B cell (primary cell): ENCODE data around the gene CPNE2.

ENCODE experiments used
- CTCF ChIP-seq: fragments of 200-600 bp; IDR thresholded peaks from one replicate; pipeline ENCODE4 v1.8.0; 2022; ENCODE audit warnings: antibody characterized with exemption, mild to moderate bottlenecking
- EZH2 ChIP-seq: IDR thresholded peaks from 2 replicates; pipeline ENCODE4 v1.6.1; 2012; ENCODE audit warnings: borderline replicate concordance, low read depth, mild to moderate bottlenecking, moderate library complexity, low read length; ENCODE audit not compliant: insufficient read depth, poor library complexity, severe bottlenecking

GRCh38 chr16:57156351-57156703 is 63.9 kb downstream of the CPNE2 start:
- TF ChIP-seq CTCF (no peak), EZH2 (no peak)
